Liver (tissue), 3 donors: ENCODE measurements around the gene MCU.

ENCODE experiments used
- CTCF ChIP-seq: fragments of 150-350 bp; IDR thresholded peaks from 2 replicates; pipeline ENCODE4 v1.5.1; 2017; ENCODE audit warnings: improper control_type of control experiment, low read depth, low read length; ENCODE audit not compliant: missing input control
- EGR1 ChIP-seq, 2 donors: IDR thresholded peaks; 2 replicates each; pipeline ENCODE4 v1.6.1; 2016 to 2018; ENCODE audit warnings: antibody characterized with exemption in 2 of 2, low read depth in 2 of 2
- FOXA1 ChIP-seq: IDR thresholded peaks from 2 replicates; pipeline ENCODE4 v1.6.1; 2016; ENCODE audit warnings: antibody characterized with exemption
- GABPA ChIP-seq, 2 donors: IDR thresholded peaks in 1 of 2; conservative IDR thresholded peaks in 1 of 2; 2 replicates each; pipeline ENCODE4 v1.6.1; 2016; ENCODE audit warnings: antibody characterized with exemption in 2 of 2, mild to moderate bottlenecking in 1 of 2, moderate library complexity in 1 of 2
- HNF4G ChIP-seq: IDR thresholded peaks from 2 replicates; pipeline ENCODE4 v1.6.1; 2016; ENCODE audit warnings: antibody characterized with exemption
- JUND ChIP-seq, 2 donors: IDR thresholded peaks; 2 replicates each; pipeline ENCODE4 v1.6.1; 2016; ENCODE audit warnings: antibody characterized with exemption in 2 of 2
- RAD21 ChIP-seq, 2 donors: IDR thresholded peaks; 2 replicates each; pipeline ENCODE4 v1.6.1; 2016; ENCODE audit warnings: antibody characterized with exemption in 2 of 2, mild to moderate bottlenecking in 2 of 2
- REST ChIP-seq: IDR thresholded peaks from 2 replicates; pipeline ENCODE4 v1.6.1; 2016; ENCODE audit warnings: antibody characterized with exemption, mild to moderate bottlenecking
- TAF1 ChIP-seq: conservative IDR thresholded peaks from 2 replicates; pipeline ENCODE4 v1.6.1; 2016; ENCODE audit warnings: antibody characterized with exemption, mild to moderate bottlenecking
- YY1 ChIP-seq: IDR thresholded peaks from 2 replicates; pipeline ENCODE4 v1.6.1; 2016; ENCODE audit warnings: antibody characterized with exemption, mild to moderate bottlenecking
- TF ChIP-seq, protein P1 (sequence below): IDR thresholded peaks from 2 replicates; pipeline ENCODE4 v1.6.1; 2016; ENCODE audit warnings: antibody characterized with exemption
- TF ChIP-seq, protein P2 (sequence below): IDR thresholded peaks from 2 replicates; pipeline ENCODE4 v1.6.1; 2016; ENCODE audit warnings: antibody characterized with exemption
- donor health status: healthy.
- donor health status: healthy.

- no peak for TF ChIP-seq CTCF
- no peak for TF ChIP-seq RAD21 (IDR thresholded peaks at IDR 0.05)
- no peak for TF ChIP-seq HNF4G
- no peak for TF ChIP-seq YY1
- TF ChIP-seq FOXA1 = no peak
- TF ChIP-seq GABPA (IDR thresholded peaks at IDR 0.05 in 1 of 2, conservative IDR thresholded peaks at IDR 0.05 in 1 of 2) = no peak
- no peak for TF ChIP-seq EGR1 (IDR thresholded peaks at IDR 0.05; ENCODE audit: low read depth in 2 of 2)
- no peak for TF ChIP-seq REST
- no peak for TF ChIP-seq TAF1
- TF ChIP-seq JUND (IDR thresholded peaks at IDR 0.05) = no peak
- TF ChIP-seq, protein P1, sequence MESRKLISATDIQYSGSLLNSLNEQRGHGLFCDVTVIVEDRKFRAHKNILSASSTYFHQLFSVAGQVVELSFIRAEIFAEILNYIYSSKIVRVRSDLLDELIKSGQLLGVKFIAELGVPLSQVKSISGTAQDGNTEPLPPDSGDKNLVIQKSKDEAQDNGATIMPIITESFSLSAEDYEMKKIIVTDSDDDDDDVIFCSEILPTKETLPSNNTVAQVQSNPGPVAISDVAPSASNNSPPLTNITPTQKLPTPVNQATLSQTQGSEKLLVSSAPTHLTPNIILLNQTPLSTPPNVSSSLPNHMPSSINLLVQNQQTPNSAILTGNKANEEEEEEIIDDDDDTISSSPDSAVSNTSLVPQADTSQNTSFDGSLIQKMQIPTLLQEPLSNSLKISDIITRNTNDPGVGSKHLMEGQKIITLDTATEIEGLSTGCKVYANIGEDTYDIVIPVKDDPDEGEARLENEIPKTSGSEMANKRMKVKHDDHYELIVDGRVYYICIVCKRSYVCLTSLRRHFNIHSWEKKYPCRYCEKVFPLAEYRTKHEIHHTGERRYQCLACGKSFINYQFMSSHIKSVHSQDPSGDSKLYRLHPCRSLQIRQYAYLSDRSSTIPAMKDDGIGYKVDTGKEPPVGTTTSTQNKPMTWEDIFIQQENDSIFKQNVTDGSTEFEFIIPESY = no peak
- TF ChIP-seq, protein P2, sequence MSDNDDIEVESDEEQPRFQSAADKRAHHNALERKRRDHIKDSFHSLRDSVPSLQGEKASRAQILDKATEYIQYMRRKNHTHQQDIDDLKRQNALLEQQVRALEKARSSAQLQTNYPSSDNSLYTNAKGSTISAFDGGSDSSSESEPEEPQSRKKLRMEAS = no peak
Measured at GRCh38 chr10:72883861-72884260, 191.9 kb downstream of the MCU start.
